ENCODE results near the gene REV3L. TPM values are rescaled to one million over a fixed set of nuclear protein-coding genes. Genes with fewer than 3 reads are reported as not detected.

Gene REV3L
- polyA plus RNA-seq, 1 of the 3 experiments (the other 2 are of a cell fraction), result 7.3 TPM

- Histone ChIP-seq H3K27ac (ENCODE audit: low read depth in 2 of 2, low read length in 1 of 2) (no peak overlapping the region), H3K36me3 (replicated peaks in 1 of 2; ENCODE audit: control insufficient read depth in 1 of 2, insufficient read depth in 2 of 2, low read length in 1 of 2) (peaks cover 62 to 70% of the 10 kb centered on the region in 2 experiments), H3K4me1 (ENCODE audit: control insufficient read depth in 1 of 2, insufficient read depth in 2 of 2, low read depth in 1 of 2, low read length in 1 of 2) (no peaks in the 10 kb centered on the region), H3K9me2 (no peaks in the 10 kb centered on the region), H3K9me3 (no peaks in the 10 kb centered on the region; the same call in 1 of the 2 replicates), H2AFZ (ENCODE audit: low read depth) (no peak overlapping the region), H3K9ac (no peak overlapping the region), H3K4me3 (ENCODE audit: low read depth in 2 of 2, low read length in 1 of 2) (no peak overlapping the region), H3F3A (replicated peaks; ENCODE audit: insufficient read depth) (no peaks in the 10 kb centered on the region), H4K20me1 (ENCODE audit: insufficient read depth) (no peaks in the 10 kb centered on the region), H3K4me2 (no peak overlapping the region), H3K79me2 (ENCODE audit: insufficient read depth) (no peaks in the 10 kb centered on the region), H3K27me3 (ENCODE audit: insufficient read depth) (no peaks in the 10 kb centered on the region)
- ChIA-PET CTCF (no interaction called here), POLR2A (no interaction called here)
- WGBS (ENCODE audit: low lambda C conversion rate), result 93% methylated on average over 3 of the region's 3 CpGs
- no peak for DNase-seq
- TF ChIP-seq NRF1 (IDR thresholded peaks at IDR 0.05; ENCODE audit: low read depth, low read length) (no peak), USF1 (IDR thresholded peaks at IDR 0.05; ENCODE audit: borderline replicate concordance, low read depth) (no peak), EZH2phosphoT487 (IDR thresholded peaks at IDR 0.05; ENCODE audit: borderline replicate concordance, low read depth) (no peak), ZBTB33 (IDR thresholded peaks at IDR 0.05; ENCODE audit: borderline replicate concordance, low read depth) (no peak), MAX (IDR thresholded peaks at IDR 0.05; ENCODE audit: low read depth) (no peak), TAF1 (IDR thresholded peaks at IDR 0.05; ENCODE audit: borderline replicate concordance, low read depth, low read length) (no peak), CHD2 (IDR thresholded peaks at IDR 0.05; ENCODE audit: low read length, partially characterized antibody) (no peak), MEF2A (IDR thresholded peaks at IDR 0.05; ENCODE audit: borderline replicate concordance, low read depth) (no peak), EP300 (IDR thresholded peaks at IDR 0.05; ENCODE audit: borderline replicate concordance in 1 of 2, low read depth in 1 of 2, low read length in 1 of 2) (no peak), TEAD4 (IDR thresholded peaks at IDR 0.05; ENCODE audit: borderline replicate concordance, insufficient read depth) (no peak), RCOR1 (IDR thresholded peaks at IDR 0.05; ENCODE audit: low read length) (no peak), CTCF (IDR thresholded peaks at IDR 0.05) (no peak), FOXM1 (IDR thresholded peaks at IDR 0.05; ENCODE audit: low read depth) (no peak), NFIC (IDR thresholded peaks at IDR 0.05; ENCODE audit: borderline replicate concordance) (no peak), USF2 (IDR thresholded peaks at IDR 0.05; ENCODE audit: borderline replicate concordance, low read depth, low read length) (no peak), GABPA (IDR thresholded peaks at IDR 0.05; ENCODE audit: low read depth) (no peak)
These were observed 79.6 kb downstream of the REV3L start for GRCh38 chr6:111403388-111403787.
